Neuronal stem cell (in vitro differentiated cells): ENCODE data around the gene TIMM10B.

Experiments used
- DNase-seq: peaks from one replicate; pipeline ENCODE4 v3.0.0-alpha.2; 2013; ENCODE audit warnings: low spot score
- H2AFZ ChIP-seq: one replicate; pipeline ENCODE4 v1.6.1; 2013; ENCODE audit warnings: mild to moderate bottlenecking, low read length, inconsistent platforms
- H2AK5ac ChIP-seq: 2 replicates; pipeline ENCODE4 v1.6.1; 2013; ENCODE audit warnings: low read depth, mild to moderate bottlenecking, inconsistent platforms, low read length, moderate library complexity, mixed read lengths
- H2BK120ac ChIP-seq: 2 replicates; pipeline ENCODE4 v1.6.1; 2013; ENCODE audit warnings: low read depth, mild to moderate bottlenecking, inconsistent platforms, low read length, moderate library complexity, mixed read lengths
- H2BK12ac ChIP-seq: one replicate; pipeline ENCODE4 v1.6.1; 2013; ENCODE audit warnings: low read length, inconsistent platforms
- H2BK15ac ChIP-seq: 2 replicates; pipeline ENCODE4 v1.6.1; 2013; ENCODE audit warnings: mild to moderate bottlenecking, low read length, inconsistent platforms, mixed read lengths
- H2BK5ac ChIP-seq: one replicate; pipeline ENCODE4 v1.6.1; 2013; ENCODE audit warnings: inconsistent platforms, mild to moderate bottlenecking, low read length, moderate library complexity
- H3K14ac ChIP-seq: one replicate; pipeline ENCODE4 v1.6.1; 2013; ENCODE audit warnings: low read length, inconsistent platforms
- H3K18ac ChIP-seq: 2 replicates; pipeline ENCODE4 v1.6.1; 2013; ENCODE audit warnings: low read length, inconsistent platforms
- H3K23ac ChIP-seq: 2 replicates; pipeline ENCODE4 v1.6.1; 2013; ENCODE audit warnings: low read depth, mild to moderate bottlenecking, mixed read lengths, low read length, inconsistent platforms; ENCODE audit not compliant: poor library complexity
- H3K27ac ChIP-seq: replicated peaks from 3 replicates; pipeline ENCODE4 v1.5.1; 2013; ENCODE audit warnings: low read length, inconsistent platforms
- H3K27me3 ChIP-seq, 3 experiments: 2 replicates each; pipeline ENCODE4 v1.6.1; 2013; ENCODE audit warnings: low read length in 3 of 3, mild to moderate bottlenecking in 2 of 3, inconsistent platforms in 1 of 3, low read depth in 1 of 3, mixed read lengths in 1 of 3, moderate library complexity in 1 of 3; ENCODE audit not compliant: control insufficient read depth in 3 of 3, insufficient read depth in 3 of 3
- H3K36me3 ChIP-seq, 2 donors: replicated peaks in 1 of 2; 2 replicates each; pipeline ENCODE4 v1.6.1; 2013; ENCODE audit warnings: low read length in 2 of 2; ENCODE audit not compliant: control insufficient read depth in 2 of 2, insufficient read depth in 2 of 2
- H3K4ac ChIP-seq: 2 replicates; pipeline ENCODE4 v1.6.1; 2013; ENCODE audit warnings: inconsistent platforms, mild to moderate bottlenecking, low read length, moderate library complexity
- H3K4me1 ChIP-seq, 2 donors: 1 replicate in 1 of 2; 2 replicates in 1 of 2; pipeline ENCODE4 v1.6.1; 2013; ENCODE audit warnings: low read length in 2 of 2, low read depth in 1 of 2; ENCODE audit not compliant: control insufficient read depth in 2 of 2, insufficient read depth in 1 of 2
- H3K4me2 ChIP-seq: one replicate; pipeline ENCODE4 v1.6.1; 2013; ENCODE audit warnings: mild to moderate bottlenecking, low read length, inconsistent platforms; ENCODE audit not compliant: insufficient read depth, poor library complexity, severe bottlenecking
- H3K4me3 ChIP-seq, 2 donors: 2 replicates each; pipeline ENCODE4 v1.5.1; 2013; ENCODE audit warnings: low read length in 2 of 2, mild to moderate bottlenecking in 2 of 2, inconsistent platforms in 1 of 2, moderate library complexity in 1 of 2
- H3K79me1 ChIP-seq: one replicate; pipeline ENCODE4 v1.6.1; 2013; ENCODE audit warnings: low read depth, mild to moderate bottlenecking, inconsistent platforms, low read length, moderate library complexity
- H3K9ac ChIP-seq: one replicate; pipeline ENCODE4 v1.6.1; 2013; ENCODE audit warnings: mild to moderate bottlenecking, low read depth, low read length, inconsistent platforms; ENCODE audit not compliant: poor library complexity
- H3K9me3 ChIP-seq, 2 donors: replicated peaks in 1 of 2; 2 replicates each; pipeline versions ENCODE3 to v1.6.1; 2013; ENCODE audit warnings: low read length in 2 of 2, mild to moderate bottlenecking in 2 of 2, inconsistent platforms in 1 of 2, low read depth in 1 of 2, mixed read lengths in 1 of 2, moderate library complexity in 1 of 2; ENCODE audit not compliant: control insufficient read depth in 2 of 2, insufficient read depth in 1 of 2
- H4K8ac ChIP-seq: one replicate; pipeline ENCODE4 v1.6.1; 2013; ENCODE audit warnings: low read depth, mild to moderate bottlenecking, inconsistent platforms, low read length, moderate library complexity
- H4K91ac ChIP-seq: one replicate; pipeline ENCODE4 v1.6.1; 2013; ENCODE audit warnings: low read length, low read depth, mild to moderate bottlenecking, inconsistent platforms; ENCODE audit not compliant: poor library complexity
- WGBS, 2 donors: extraction: QIAGEN DNeasy Blood & Tissue Kit; methylation state at CpG; one replicate each; pipeline ENCODE4 v1.1.7; 2013; ENCODE audit warnings: missing lambda C conversion rate in 2 of 2, mixed read lengths in 1 of 2; ENCODE audit not compliant: insufficient read length in 2 of 2, insufficient replicate concordance in 1 of 2; ENCODE audit errors: extremely low coverage in 2 of 2; 5-methylcytosine and 5-hydroxymethylcytosine counted together

Gene TIMM10B

DNA sequence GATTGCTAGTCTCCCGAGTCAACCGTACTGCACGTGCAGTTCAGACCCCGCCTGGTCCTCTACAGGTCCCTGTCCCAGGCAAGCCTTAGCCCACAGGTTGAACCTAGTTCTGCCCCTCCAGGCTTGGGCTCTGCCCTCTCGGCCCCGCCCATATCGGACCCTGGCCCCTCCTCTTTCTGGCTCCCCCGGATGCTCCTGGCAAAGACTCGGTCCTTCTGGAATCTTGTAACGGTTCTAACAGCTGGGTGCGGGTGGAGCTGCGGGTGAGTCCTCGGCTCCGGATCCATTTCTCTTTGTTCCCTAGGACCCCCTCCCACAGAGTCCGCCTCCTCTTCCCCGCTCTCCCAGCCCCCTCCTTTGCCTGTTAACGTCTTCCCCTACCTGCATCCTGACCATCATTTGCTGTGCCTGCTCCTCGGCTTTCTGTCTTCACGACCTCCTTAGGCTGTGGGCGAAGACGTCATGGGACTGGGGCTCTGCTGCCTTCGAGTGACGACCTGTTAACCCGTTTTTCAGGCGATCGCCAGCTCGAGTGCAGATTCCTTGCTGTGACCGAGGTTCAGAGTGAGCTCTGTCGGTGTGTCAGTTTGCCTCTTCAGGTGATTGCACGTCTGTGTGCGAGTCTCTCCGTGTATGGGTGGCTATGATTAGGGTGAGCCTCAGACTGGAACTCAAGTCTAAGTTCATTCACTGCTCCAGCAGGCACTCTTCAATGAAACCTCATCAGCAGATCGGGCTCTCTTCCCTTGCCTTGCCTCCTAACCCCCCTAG is 16.0 kb downstream of the TIMM10B start, which contains the start of gene DNHD1:
Gene DNHD1, plus strand, starts transcription at position 212 of the 771 bp plus-strand sequence. CDS start 936 bp downstream, outside the sequence.
- H3K9me3 ChIP-seq: no peaks in the 10 kb centered on the region
- no peaks in the 10 kb centered on the region for H3K27me3 ChIP-seq
- H3K27ac ChIP-seq: no peak within 1 kb of the TSS
- H3K4me1 ChIP-seq: peaks cover 0 to 2% of the 10 kb centered on the region in 2 donors
- no peak within 1 kb of the TSS for H4K8ac ChIP-seq
- no peak within 1 kb of the TSS for H2AFZ ChIP-seq
- no peak within 1 kb of the TSS for H4K91ac ChIP-seq
- H3K23ac ChIP-seq: no peak within 1 kb of the TSS
- no CpG with 5 or more reads among the region's 33 CpGs for WGBS, 2 donors
- H2BK12ac ChIP-seq: no peak within 1 kb of the TSS
- H3K36me3 ChIP-seq: peaks cover 10 to 53% of the 10 kb centered on the region in 2 donors
- peak within 1 kb of the TSS; percentile 47 for H2AK5ac ChIP-seq
- H3K9ac ChIP-seq: peak within 1 kb of the TSS; percentile 13
- no peak within 1 kb of the TSS for H2BK120ac ChIP-seq
- no peak within 1 kb of the TSS for H2BK15ac ChIP-seq
- no peak for DNase-seq
- no peaks in the 10 kb centered on the region for H3K79me1 ChIP-seq
- H3K14ac ChIP-seq: no peak within 1 kb of the TSS
- no peak within 1 kb of the TSS for H3K18ac ChIP-seq
- no peak within 1 kb of the TSS for H3K4me3 ChIP-seq
- no peak within 1 kb of the TSS for H3K4ac ChIP-seq
- H3K4me2 ChIP-seq: no peak within 1 kb of the TSS
- no peak within 1 kb of the TSS for H2BK5ac ChIP-seq

DNA sequence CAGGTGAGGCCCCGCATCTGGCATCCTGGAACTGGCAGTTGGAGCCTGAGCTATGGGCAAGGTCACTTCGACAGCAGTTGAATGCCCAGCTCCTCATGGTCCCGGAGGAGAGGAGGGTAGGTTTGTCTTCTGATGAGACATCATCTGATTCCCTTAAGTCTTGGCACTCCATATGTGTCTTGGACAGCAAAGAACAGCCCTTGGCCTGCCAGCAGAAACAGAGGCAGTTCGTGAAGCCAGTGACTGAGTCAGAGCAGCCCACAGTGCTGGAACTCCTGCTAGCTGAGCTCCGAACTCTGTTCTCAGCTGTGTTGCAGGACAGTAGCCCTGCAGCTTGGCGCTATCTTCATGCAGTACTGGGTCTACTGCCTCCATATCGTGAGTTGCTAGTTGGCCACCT is 16.8 kb downstream of the TIMM10B start:
- no peak overlapping the region for H2BK15ac ChIP-seq
- H2AFZ ChIP-seq: no peak overlapping the region
- H3K4ac ChIP-seq: no peak overlapping the region
- no peak overlapping the region for H3K27ac ChIP-seq
- H3K23ac ChIP-seq: no peak overlapping the region
- H3K36me3 ChIP-seq: peaks cover 14 to 52% of the 10 kb centered on the region in 2 donors
- H4K91ac ChIP-seq: no peak overlapping the region
- no peak overlapping the region for H4K8ac ChIP-seq
- H3K79me1 ChIP-seq: no peaks in the 10 kb centered on the region
- H2BK5ac ChIP-seq: no peak overlapping the region
- no peak overlapping the region for H2BK12ac ChIP-seq
- H3K27me3 ChIP-seq: no peaks in the 10 kb centered on the region
- no peak overlapping the region for H3K18ac ChIP-seq
- no peak overlapping the region for H2BK120ac ChIP-seq
- H3K9me3 ChIP-seq: no peaks in the 10 kb centered on the region
- H3K4me3 ChIP-seq: no peak overlapping the region
- no peak overlapping the region for H3K4me2 ChIP-seq
- H2AK5ac ChIP-seq: peak overlapping the region; percentile 47
- H3K9ac ChIP-seq: peak overlapping the region; percentile 13
- WGBS, 2 donors: no CpG with 5 or more reads among the region's 7 CpGs
- no peak for DNase-seq
- H3K14ac ChIP-seq: no peak overlapping the region
- H3K4me1 ChIP-seq: peaks cover 0 to 2% of the 10 kb centered on the region in 2 donors

DNA sequence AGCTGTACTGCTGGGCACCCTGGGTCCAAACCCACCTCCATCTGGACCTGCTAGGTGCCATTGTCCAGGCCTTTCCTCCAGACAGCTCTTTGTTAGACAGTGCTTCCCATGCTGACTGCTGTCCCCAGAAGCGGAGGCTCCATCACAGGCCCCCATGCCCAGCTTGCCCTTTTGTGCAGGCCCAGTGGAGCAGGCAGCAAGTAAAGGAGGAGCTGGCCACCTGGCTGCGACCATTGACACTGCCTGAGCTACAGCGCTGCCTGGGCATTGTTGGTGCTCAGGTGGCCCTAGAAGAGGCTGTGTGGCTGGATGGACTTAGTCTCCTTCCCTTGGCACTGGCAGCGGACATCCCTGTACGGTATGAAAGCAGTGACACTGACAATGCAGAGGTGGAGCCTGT is 17.2 kb downstream of the TIMM10B start:
- Histone ChIP-seq H3K9ac (no peak overlapping the region), H3K14ac (no peak overlapping the region), H4K8ac (no peak overlapping the region), H3K18ac (no peak overlapping the region), H3K4me2 (no peak overlapping the region), H3K9me3 (no peaks in the 10 kb centered on the region), H3K23ac (no peak overlapping the region), H2BK120ac (no peak overlapping the region), H3K4ac (no peak overlapping the region), H2AFZ (no peak overlapping the region), H3K4me3 (peak overlapping the region in 1 of 2 donors; percentile 20), H2BK5ac (no peak overlapping the region), H2BK12ac (no peak overlapping the region), H2BK15ac (no peak overlapping the region), H2AK5ac (peak overlapping the region; percentile 47), H3K36me3 (peaks cover 14 to 53% of the 10 kb centered on the region in 2 donors), H3K4me1 (peaks cover 0 to 2% of the 10 kb centered on the region in 2 donors), H3K27ac (no peak overlapping the region), H3K27me3 (no peaks in the 10 kb centered on the region), H4K91ac (no peak overlapping the region), H3K79me1 (no peaks in the 10 kb centered on the region)
- no peak for DNase-seq
- WGBS, 2 donors: no CpG with 5 or more reads among the region's 5 CpGs

DNA sequence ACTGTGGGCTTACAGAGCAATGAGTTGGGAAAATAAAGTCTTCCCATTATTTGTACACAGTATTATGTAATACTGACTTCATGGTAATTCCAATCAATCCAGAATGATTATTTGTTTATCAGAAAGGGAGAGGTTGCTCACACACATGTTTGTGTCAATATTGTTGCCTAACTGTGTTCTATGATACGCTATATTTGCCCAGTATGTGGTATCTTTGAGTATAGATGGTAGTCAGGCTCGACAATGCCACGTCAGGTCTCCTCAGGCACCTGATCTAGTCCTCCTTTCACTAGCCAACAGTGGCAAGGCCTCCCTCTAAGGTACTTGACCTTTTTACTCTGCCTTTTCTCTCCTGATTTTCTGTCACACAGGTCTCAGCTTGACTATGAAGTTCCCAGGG is 21.1 kb downstream of the TIMM10B start:
- no peak overlapping the region for H3K14ac ChIP-seq
- WGBS, 2 donors: no CpG with 5 or more reads among the region's 3 CpGs

More for the DNA sequence above, 21.1 kb downstream of the TIMM10B start:
- no peak overlapping the region for H3K27ac ChIP-seq
- no peak for DNase-seq
- H3K23ac ChIP-seq: no peak overlapping the region
- no peaks in the 10 kb centered on the region for H3K79me1 ChIP-seq
- H3K9ac ChIP-seq: no peak overlapping the region
- H3K4ac ChIP-seq: no peak overlapping the region
- no peak overlapping the region for H3K4me2 ChIP-seq
- no peak overlapping the region for H2AFZ ChIP-seq
- H3K4me3 ChIP-seq: no peak overlapping the region
- no peaks in the 10 kb centered on the region for H3K9me3 ChIP-seq
- no peak overlapping the region for H2BK120ac ChIP-seq
- no peak overlapping the region for H2BK15ac ChIP-seq
- H2BK12ac ChIP-seq: no peak overlapping the region
- no peak overlapping the region for H2BK5ac ChIP-seq
- H4K8ac ChIP-seq: no peak overlapping the region
- H2AK5ac ChIP-seq: no peak overlapping the region
- H3K36me3 ChIP-seq: peaks cover 14 to 45% of the 10 kb centered on the region in 2 donors
- H3K27me3 ChIP-seq: no peaks in the 10 kb centered on the region
- no peak overlapping the region for H3K18ac ChIP-seq
- H4K91ac ChIP-seq: no peak overlapping the region
- H3K4me1 ChIP-seq: no peaks in the 10 kb centered on the region
